Stomach (tissue), 4 donors: Measurements from ENCODE around the gene WDR37.

Experiments used
- POLR2A ChIP-seq, 4 donors: fragments of 450-650 bp; IDR thresholded peaks; one replicate each; pipeline ENCODE4 v1.6.1; 2016; ENCODE audit warnings: antibody characterized with exemption in 4 of 4, control low read depth in 2 of 4, mild to moderate bottlenecking in 1 of 4, moderate library complexity in 1 of 4
- TF ChIP-seq, protein P1 (sequence below), 7 experiments: fragments of 450-650 bp in 4 of 7; fragments of 200-600 bp in 3 of 7; sonication (generic) in 3 of 7; IDR thresholded peaks; one replicate each; pipeline ENCODE4 v1.5.1; 2016 to 2019; ENCODE audit warnings: antibody characterized with exemption in 7 of 7, control low read depth in 2 of 7, mild to moderate bottlenecking in 1 of 7

GRCh38 chr10:1166828-1167275 is 110.7 kb downstream of the WDR37 start:
- TF ChIP-seq, protein P1, sequence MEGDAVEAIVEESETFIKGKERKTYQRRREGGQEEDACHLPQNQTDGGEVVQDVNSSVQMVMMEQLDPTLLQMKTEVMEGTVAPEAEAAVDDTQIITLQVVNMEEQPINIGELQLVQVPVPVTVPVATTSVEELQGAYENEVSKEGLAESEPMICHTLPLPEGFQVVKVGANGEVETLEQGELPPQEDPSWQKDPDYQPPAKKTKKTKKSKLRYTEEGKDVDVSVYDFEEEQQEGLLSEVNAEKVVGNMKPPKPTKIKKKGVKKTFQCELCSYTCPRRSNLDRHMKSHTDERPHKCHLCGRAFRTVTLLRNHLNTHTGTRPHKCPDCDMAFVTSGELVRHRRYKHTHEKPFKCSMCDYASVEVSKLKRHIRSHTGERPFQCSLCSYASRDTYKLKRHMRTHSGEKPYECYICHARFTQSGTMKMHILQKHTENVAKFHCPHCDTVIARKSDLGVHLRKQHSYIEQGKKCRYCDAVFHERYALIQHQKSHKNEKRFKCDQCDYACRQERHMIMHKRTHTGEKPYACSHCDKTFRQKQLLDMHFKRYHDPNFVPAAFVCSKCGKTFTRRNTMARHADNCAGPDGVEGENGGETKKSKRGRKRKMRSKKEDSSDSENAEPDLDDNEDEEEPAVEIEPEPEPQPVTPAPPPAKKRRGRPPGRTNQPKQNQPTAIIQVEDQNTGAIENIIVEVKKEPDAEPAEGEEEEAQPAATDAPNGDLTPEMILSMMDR (IDR thresholded peaks at IDR 0.05), result no peak
- TF ChIP-seq POLR2A (IDR thresholded peaks at IDR 0.05), result no peak
